HepG2 (cell line): ENCODE results near the gene GRIK3. TPM values are rescaled to one million over a fixed set of nuclear protein-coding genes. Genes with fewer than 3 reads are reported as not detected.

Experiments used
- ATAC-seq: fragments of 200-7000 bp; cut with Tn5 transposase; 3 replicates; pipeline ENCODE4 v1.9.1; 2020; ENCODE audit warnings: mild to moderate bottlenecking, moderate library complexity
- BruUV-seq: library from RNA; stranded (reverse); fragments of 400-500 nt; replicated peaks from 2 replicates; lab custom pipeline; 2021; lab: Mats Ljungman, UMichigan
- CTCF ChIA-PET: fragments of 300-600 bp; formaldehyde crosslinking; extraction: SDS; loops from one replicate; lab custom pipeline; 2021; ENCODE audit warnings: low total read pairs, inconsistent platforms, low intra/inter-chr PET ratio; lab: Yijun Ruan, JAX
- POLR2A ChIA-PET: fragments of 350-600 bp; sonication (Branson Sonifier 250); formaldehyde crosslinking; loops from one replicate; lab custom pipeline; 2020; ENCODE audit warnings: antibody characterized with exemption, inconsistent platforms; lab: Yijun Ruan, JAX
- DNase-seq: peaks from one replicate; pipeline ENCODE4 v3.0.0-alpha.2; 2015; ENCODE audit warnings: low spot score
- FAIRE-seq: peaks from 3 replicates; lab custom pipeline; 2011; peaks lifted over from hg19 to GRCh38; lab: Jason Lieb, UNC
- H2AFZ ChIP-seq: one replicate; pipeline ENCODE4 v1.6.1; 2011; ENCODE audit warnings: low read length, inconsistent platforms
- H3K27ac ChIP-seq: fragments of 300-600 bp; 3 replicates; pipeline ENCODE4 v1.8.0; 2011; ENCODE audit warnings: mixed run types, mild to moderate bottlenecking, mixed read lengths, low read length, inconsistent platforms; ENCODE audit not compliant: insufficient read depth; ENCODE audit errors: extremely low read length
- H3K27me3 ChIP-seq, 2 experiments: fragments of 200-600 bp in 1 of 2; 2 replicates in 1 of 2; 3 replicates in 1 of 2; pipeline versions ENCODE4 v1.6.0 to v1.8.0; 2011; ENCODE audit warnings: low read length in 2 of 2, mild to moderate bottlenecking in 2 of 2, moderate library complexity in 2 of 2, inconsistent platforms in 1 of 2; ENCODE audit not compliant: insufficient read depth in 2 of 2, control insufficient read depth in 1 of 2
- H3K36me3 ChIP-seq, 2 experiments: fragments of 200-600 bp in 1 of 2; replicated peaks in 1 of 2; 2 replicates in 1 of 2; 3 replicates in 1 of 2; pipeline versions ENCODE4 v1.5.1 to v1.8.0; 2011; ENCODE audit warnings: low read length in 2 of 2, inconsistent platforms in 1 of 2; ENCODE audit not compliant: insufficient read depth in 2 of 2, control insufficient read depth in 1 of 2
- H3K4me1 ChIP-seq: 2 replicates; pipeline ENCODE4 v1.5.1; 2012; ENCODE audit warnings: low read length, inconsistent platforms; ENCODE audit not compliant: insufficient read depth
- H3K4me2 ChIP-seq: 2 replicates; pipeline ENCODE4 v1.6.0; 2011; ENCODE audit warnings: low read depth, low read length, inconsistent platforms
- H3K4me3 ChIP-seq, 3 experiments: fragments of 200-600 bp in 1 of 3; sonication (generic), shearing (Covaris generic) in 1 of 3; replicated peaks in 1 of 3; 2 replicates each; pipeline ENCODE4 v1.5.1; 2011 to 2016; ENCODE audit warnings: low read length in 3 of 3, inconsistent platforms in 2 of 3, low read depth in 2 of 3, mild to moderate bottlenecking in 2 of 3, control low read depth in 1 of 3, mixed read lengths in 1 of 3; ENCODE audit not compliant: insufficient read depth in 1 of 3
- H3K79me2 ChIP-seq: one replicate; pipeline ENCODE4 v1.6.1; 2011; ENCODE audit warnings: low read length, inconsistent platforms; ENCODE audit not compliant: insufficient read depth
- H3K9ac ChIP-seq: 2 replicates; pipeline ENCODE4 v1.6.0; 2011; ENCODE audit warnings: mild to moderate bottlenecking, low read depth, low read length, inconsistent platforms; ENCODE audit not compliant: insufficient read depth
- H3K9me3 ChIP-seq: 2 replicates; pipeline ENCODE4 v1.5.1; 2012; ENCODE audit warnings: mild to moderate bottlenecking, low read length
- H4K20me1 ChIP-seq: 2 replicates; pipeline ENCODE4 v1.6.0; 2011; ENCODE audit warnings: inconsistent platforms, mild to moderate bottlenecking, low read length, moderate library complexity; ENCODE audit not compliant: insufficient read depth
- TCF7L2 ChIP-seq: IDR thresholded peaks from 2 replicates; pipeline ENCODE4 v1.6.1; 2011; ENCODE audit warnings: mild to moderate bottlenecking, low read depth, low read length, moderate library complexity
- ZMYM2 ChIP-seq: sonication (generic); formaldehyde crosslinking; IDR thresholded peaks from 2 replicates; pipeline ENCODE4 v1.8.0; 2022; ENCODE audit warnings: mild to moderate bottlenecking, missing genetic modification reagents
- ZNF20 ChIP-seq: sonication (generic); formaldehyde crosslinking; IDR thresholded peaks from 2 replicates; pipeline ENCODE4 v1.4.0; 2020; ENCODE audit warnings: mild to moderate bottlenecking, moderate library complexity, missing genetic modification reagents
- WGBS: methylation state at CpG from one replicate; pipeline ENCODE4 v1.1.6; 2017; ENCODE audit warnings: low lambda C conversion rate; 5-methylcytosine and 5-hydroxymethylcytosine counted together
- in situ Hi-C: cut with HindIII; loops from 2 replicates; pipeline ENCODE4 v1.10.0; 2017; ENCODE audit warnings: low pct_unique_long_range_greater_than_20kb; ENCODE audit not compliant: extremely low pct_ligation_motif_present
- intact Hi-C: fragments of 100-400 bp; cut with micrococcal nuclease; formaldehyde crosslinking; loops from one replicate; pipeline ENCODE4 v1.10.0; 2022; ENCODE audit not compliant: unreplicated experiment
- polyA plus RNA-seq, 8 experiments: library from polyadenylated mRNA; depleted of rRNA in 3 of 8; stranded (reverse) in 7 of 8; unstranded in 1 of 8; fragments of >200 nt; fragmentation: Illumina TruSeq in 4 of 8; extraction: Trizol in 4 of 8; gene quantifications; 2 replicates each; pipeline versions ENCODE4 v1.2.1 to v1.2.3, GENCODE V29; 2011 to 2016; ENCODE audit warnings: low read depth in 4 of 8, missing spikeins in 1 of 8, mixed read lengths in 1 of 8; ENCODE audit not compliant: insufficient read depth in 1 of 8
- total RNA-seq, 5 experiments: library from RNA; depleted of rRNA; stranded (reverse); fragments of >200 nt; fragmentation: Illumina TruSeq; extraction: Trizol; gene quantifications; 2 replicates each; pipeline ENCODE4 v1.2.3, GENCODE V29; 2016; ENCODE audit warnings: low read depth in 1 of 5
- TF ChIP-seq, protein P1 (sequence below): sonication (generic); formaldehyde crosslinking; IDR thresholded peaks from 2 replicates; pipeline ENCODE4 v1.4.0; 2020; ENCODE audit warnings: missing genetic modification reagents
- TF ChIP-seq, protein P2 (sequence below): IDR thresholded peaks from 2 replicates; pipeline ENCODE4 v1.6.1; 2016; ENCODE audit warnings: missing compliant biosample characterization, missing genetic modification reagents, borderline replicate concordance

The GRIK3 gene
- total and polyA plus RNA-seq, 2 of the 13 experiments (the other 11 are each of a cell fraction or from before 2014, with no cell fraction given): not detected

DNA sequence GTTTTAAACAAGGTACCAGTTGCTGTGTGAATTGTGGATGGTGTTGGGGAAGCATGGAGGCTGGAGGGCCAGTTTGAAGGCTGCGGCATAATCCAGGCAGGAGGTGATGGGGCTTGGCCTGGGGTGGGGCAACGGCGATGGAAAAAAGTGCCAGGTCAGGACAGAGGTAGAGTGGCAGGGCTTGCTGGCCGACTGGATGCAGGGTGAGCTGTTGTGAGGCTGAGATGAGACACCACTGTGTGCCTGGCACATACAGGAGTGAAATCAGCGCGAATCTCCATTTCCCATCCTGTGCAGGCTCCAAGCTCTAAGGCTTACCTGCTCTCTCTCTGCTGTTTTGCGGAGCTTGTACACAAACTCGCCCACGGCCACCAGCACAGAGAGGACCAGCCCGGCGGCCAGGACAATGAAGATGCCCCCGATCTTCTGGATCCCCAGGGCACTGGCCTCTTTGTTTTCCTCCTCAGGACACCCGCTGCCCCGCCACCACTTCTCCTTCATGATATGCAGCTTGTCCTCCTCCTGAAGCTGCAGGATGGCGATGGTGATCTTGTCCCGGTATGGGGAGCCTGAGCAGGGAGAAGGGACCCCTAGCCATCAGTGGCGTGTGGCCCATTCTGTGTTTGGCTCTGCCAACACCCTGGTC lies 229.5 kb downstream of the GRIK3 start:
- H3K4me3 ChIP-seq: no peak overlapping the region
- no peaks in the 10 kb centered on the region for H3K36me3 ChIP-seq
- no peak overlapping the region for H3K9ac ChIP-seq
- POLR2A ChIA-PET: no interaction called here
- in situ Hi-C loops (no loop called here), intact Hi-C loops (no loop called here)
- DNase-seq (no peak), ATAC-seq (no peak), FAIRE-seq (no peak)
- no peaks in the 10 kb centered on the region for H4K20me1 ChIP-seq
- no peaks in the 10 kb centered on the region for H3K9me3 ChIP-seq
- H3K79me2 ChIP-seq: no peaks in the 10 kb centered on the region
- no peak for TF ChIP-seq ZNF20 (CRISPR knock-in tag)
- TF ChIP-seq, protein P1, sequence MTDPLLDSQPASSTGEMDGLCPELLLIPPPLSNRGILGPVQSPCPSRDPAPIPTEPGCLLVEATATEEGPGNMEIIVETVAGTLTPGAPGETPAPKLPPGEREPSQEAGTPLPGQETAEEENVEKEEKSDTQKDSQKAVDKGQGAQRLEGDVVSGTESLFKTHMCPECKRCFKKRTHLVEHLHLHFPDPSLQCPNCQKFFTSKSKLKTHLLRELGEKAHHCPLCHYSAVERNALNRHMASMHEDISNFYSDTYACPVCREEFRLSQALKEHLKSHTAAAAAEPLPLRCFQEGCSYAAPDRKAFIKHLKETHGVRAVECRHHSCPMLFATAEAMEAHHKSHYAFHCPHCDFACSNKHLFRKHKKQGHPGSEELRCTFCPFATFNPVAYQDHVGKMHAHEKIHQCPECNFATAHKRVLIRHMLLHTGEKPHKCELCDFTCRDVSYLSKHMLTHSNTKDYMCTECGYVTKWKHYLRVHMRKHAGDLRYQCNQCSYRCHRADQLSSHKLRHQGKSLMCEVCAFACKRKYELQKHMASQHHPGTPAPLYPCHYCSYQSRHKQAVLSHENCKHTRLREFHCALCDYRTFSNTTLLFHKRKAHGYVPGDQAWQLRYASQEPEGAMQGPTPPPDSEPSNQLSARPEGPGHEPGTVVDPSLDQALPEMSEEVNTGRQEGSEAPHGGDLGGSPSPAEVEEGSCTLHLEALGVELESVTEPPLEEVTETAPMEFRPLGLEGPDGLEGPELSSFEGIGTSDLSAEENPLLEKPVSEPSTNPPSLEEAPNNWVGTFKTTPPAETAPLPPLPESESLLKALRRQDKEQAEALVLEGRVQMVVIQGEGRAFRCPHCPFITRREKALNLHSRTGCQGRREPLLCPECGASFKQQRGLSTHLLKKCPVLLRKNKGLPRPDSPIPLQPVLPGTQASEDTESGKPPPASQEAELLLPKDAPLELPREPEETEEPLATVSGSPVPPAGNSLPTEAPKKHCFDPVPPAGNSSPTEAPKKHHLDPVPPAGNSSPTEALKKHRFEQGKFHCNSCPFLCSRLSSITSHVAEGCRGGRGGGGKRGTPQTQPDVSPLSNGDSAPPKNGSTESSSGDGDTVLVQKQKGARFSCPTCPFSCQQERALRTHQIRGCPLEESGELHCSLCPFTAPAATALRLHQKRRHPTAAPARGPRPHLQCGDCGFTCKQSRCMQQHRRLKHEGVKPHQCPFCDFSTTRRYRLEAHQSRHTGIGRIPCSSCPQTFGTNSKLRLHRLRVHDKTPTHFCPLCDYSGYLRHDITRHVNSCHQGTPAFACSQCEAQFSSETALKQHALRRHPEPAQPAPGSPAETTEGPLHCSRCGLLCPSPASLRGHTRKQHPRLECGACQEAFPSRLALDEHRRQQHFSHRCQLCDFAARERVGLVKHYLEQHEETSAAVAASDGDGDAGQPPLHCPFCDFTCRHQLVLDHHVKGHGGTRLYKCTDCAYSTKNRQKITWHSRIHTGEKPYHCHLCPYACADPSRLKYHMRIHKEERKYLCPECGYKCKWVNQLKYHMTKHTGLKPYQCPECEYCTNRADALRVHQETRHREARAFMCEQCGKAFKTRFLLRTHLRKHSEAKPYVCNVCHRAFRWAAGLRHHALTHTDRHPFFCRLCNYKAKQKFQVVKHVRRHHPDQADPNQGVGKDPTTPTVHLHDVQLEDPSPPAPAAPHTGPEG (CRISPR knock-in tag): no peak
- TF ChIP-seq TCF7L2: no peak
- TF ChIP-seq ZMYM2 (CRISPR knock-in tag): no peak
- TF ChIP-seq, protein P2, sequence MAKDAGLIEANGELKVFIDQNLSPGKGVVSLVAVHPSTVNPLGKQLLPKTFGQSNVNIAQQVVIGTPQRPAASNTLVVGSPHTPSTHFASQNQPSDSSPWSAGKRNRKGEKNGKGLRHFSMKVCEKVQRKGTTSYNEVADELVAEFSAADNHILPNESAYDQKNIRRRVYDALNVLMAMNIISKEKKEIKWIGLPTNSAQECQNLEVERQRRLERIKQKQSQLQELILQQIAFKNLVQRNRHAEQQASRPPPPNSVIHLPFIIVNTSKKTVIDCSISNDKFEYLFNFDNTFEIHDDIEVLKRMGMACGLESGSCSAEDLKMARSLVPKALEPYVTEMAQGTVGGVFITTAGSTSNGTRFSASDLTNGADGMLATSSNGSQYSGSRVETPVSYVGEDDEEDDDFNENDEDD: no peak
- no peak overlapping the region for H3K27ac ChIP-seq
- CTCF ChIA-PET: no interaction called here
- 25% methylated on average over 5 of the region's 17 CpGs for WGBS
- no peak overlapping the region for H3K4me2 ChIP-seq
- BruUV-seq: no TSS peak
- peaks cover 9 to 39% of the 10 kb centered on the region in 2 experiments; a peak in 4 of 5 replicates for H3K27me3 ChIP-seq
- H3K4me1 ChIP-seq: no peaks in the 10 kb centered on the region
- no peak overlapping the region for H2AFZ ChIP-seq
